ENCODE results near the gene ZNF286A. TPM values are rescaled to one million over a fixed set of nuclear protein-coding genes. Genes with fewer than 3 reads are reported as not detected.

ZNF286A gene
- total and polyA plus RNA-seq, 2 of the 13 experiments (the other 11 are each of a cell fraction or from before 2014, with no cell fraction given) = 12.7 to 38.8 TPM

DNA sequence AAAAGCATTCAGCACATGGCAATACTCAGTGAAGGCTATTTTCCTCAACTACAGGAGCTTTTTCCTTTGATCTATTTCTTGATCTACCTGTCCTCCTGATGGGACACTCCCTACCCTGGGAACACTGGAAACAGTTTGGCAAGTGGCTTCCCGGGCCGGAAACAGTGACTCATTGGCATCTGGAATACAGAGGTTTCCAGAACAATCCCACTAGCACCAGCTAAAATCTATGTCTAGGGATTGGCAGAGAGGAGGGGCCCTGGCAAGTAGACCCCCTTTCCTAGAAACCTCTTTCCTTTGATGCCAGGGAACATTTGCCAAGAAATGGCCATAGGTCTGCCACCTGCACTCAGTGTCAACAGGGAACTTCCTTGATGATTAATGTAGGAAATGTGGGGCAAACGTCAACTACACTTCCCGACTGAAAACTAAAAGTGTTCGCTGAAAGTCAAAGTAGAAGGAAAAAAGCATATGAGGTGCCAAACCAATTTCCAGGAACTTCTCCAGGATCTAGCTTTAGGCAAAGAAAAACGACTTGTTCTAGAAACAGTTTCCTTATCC is 49.6 kb upstream of the ZNF286A start:
- Histone ChIP-seq H3K4me1 (ENCODE audit: insufficient read depth, low read length) (peaks cover 19% of the 10 kb centered on the region), H2AFZ (ENCODE audit: low read length) (no peak overlapping the region), H3K36me3 (replicated peaks in 1 of 2; ENCODE audit: control insufficient read depth in 1 of 2, insufficient read depth in 2 of 2, low read length in 2 of 2) (no peaks in the 10 kb centered on the region), H3K9me3 (ENCODE audit: low read length) (no peaks in the 10 kb centered on the region), H3K9ac (ENCODE audit: insufficient read depth, low read depth, low read length) (no peak overlapping the region), H3K4me2 (ENCODE audit: low read depth, low read length) (no peak overlapping the region), H3K27ac (ENCODE audit: extremely low read length, insufficient read depth, low read length) (no peak overlapping the region), H3K79me2 (ENCODE audit: insufficient read depth, low read length) (no peaks in the 10 kb centered on the region), H4K20me1 (ENCODE audit: insufficient read depth, low read length) (no peaks in the 10 kb centered on the region), H3K27me3 (ENCODE audit: control insufficient read depth in 1 of 2, insufficient read depth in 2 of 2, low read length in 2 of 2) (no peaks in the 10 kb centered on the region), H3K4me3 (replicated peaks in 1 of 3; ENCODE audit: insufficient read depth in 1 of 3, low read depth in 2 of 3, low read length in 3 of 3) (no peak overlapping the region)
- intact Hi-C loops (cut with micrococcal nuclease; ENCODE audit: unreplicated experiment) = no loop called here
- in situ Hi-C loops (cut with HindIII; ENCODE audit: extremely low pct_ligation_motif_present, low pct_unique_long_range_greater_than_20kb) = no loop called here
- 79% methylated on average over 6 of the region's 6 CpGs for WGBS (ENCODE audit: low lambda C conversion rate)
- ChIA-PET POLR2A (no interaction called here), CTCF (ENCODE audit: low intra/inter-chr PET ratio, low total read pairs) (no interaction called here)
- ATAC-seq = no peak
- BruUV-seq (replicated peaks) = no TSS peak
- no peak for FAIRE-seq
- no peak for DNase-seq (ENCODE audit: low spot score)
- no peak for TF ChIP-seq ZNF75D (CRISPR knock-in tag; IDR thresholded peaks at IDR 0.05; ENCODE audit: borderline replicate concordance)
- TF ChIP-seq NFE2L2 (IDR thresholded peaks at IDR 0.05; ENCODE audit: low read length) = no peak
- TF ChIP-seq, protein P1, sequence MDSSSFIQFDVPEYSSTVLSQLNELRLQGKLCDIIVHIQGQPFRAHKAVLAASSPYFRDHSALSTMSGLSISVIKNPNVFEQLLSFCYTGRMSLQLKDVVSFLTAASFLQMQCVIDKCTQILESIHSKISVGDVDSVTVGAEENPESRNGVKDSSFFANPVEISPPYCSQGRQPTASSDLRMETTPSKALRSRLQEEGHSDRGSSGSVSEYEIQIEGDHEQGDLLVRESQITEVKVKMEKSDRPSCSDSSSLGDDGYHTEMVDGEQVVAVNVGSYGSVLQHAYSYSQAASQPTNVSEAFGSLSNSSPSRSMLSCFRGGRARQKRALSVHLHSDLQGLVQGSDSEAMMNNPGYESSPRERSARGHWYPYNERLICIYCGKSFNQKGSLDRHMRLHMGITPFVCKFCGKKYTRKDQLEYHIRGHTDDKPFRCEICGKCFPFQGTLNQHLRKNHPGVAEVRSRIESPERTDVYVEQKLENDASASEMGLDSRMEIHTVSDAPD (CRISPR knock-in tag; IDR thresholded peaks at IDR 0.05) = no peak
- TF ChIP-seq GATAD2A (CRISPR knock-in tag; IDR thresholded peaks at IDR 0.05) = no peak
- TF ChIP-seq, protein P2, sequence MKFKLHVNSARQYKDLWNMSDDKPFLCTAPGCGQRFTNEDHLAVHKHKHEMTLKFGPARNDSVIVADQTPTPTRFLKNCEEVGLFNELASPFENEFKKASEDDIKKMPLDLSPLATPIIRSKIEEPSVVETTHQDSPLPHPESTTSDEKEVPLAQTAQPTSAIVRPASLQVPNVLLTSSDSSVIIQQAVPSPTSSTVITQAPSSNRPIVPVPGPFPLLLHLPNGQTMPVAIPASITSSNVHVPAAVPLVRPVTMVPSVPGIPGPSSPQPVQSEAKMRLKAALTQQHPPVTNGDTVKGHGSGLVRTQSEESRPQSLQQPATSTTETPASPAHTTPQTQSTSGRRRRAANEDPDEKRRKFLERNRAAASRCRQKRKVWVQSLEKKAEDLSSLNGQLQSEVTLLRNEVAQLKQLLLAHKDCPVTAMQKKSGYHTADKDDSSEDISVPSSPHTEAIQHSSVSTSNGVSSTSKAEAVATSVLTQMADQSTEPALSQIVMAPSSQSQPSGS (CRISPR knock-in tag; IDR thresholded peaks at IDR 0.05) = no peak
- TF ChIP-seq, protein P3, sequence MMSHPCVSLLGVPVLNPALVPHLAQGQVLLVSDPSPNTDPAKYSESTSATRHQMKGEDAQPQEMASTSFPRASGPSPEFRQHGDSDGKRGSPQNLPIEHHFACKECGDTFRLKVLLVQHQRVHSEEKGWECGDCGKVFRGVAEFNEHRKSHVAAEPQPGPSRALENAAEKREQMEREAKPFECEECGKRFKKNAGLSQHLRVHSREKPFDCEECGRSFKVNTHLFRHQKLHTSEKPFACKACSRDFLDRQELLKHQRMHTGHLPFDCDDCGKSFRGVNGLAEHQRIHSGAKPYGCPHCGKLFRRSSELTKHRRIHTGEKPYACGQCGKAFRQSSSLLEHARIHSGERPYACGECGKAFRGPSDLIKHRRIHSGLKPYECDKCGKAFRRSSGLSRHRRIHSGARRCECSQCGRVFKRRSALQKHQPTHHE (CRISPR knock-in tag; IDR thresholded peaks at IDR 0.05; ENCODE audit: borderline replicate concordance) = no peak
- TF ChIP-seq ATF1 (CRISPR knock-in tag; IDR thresholded peaks at IDR 0.05) = no peak
- TF ChIP-seq ZNF230 (CRISPR knock-in tag; IDR thresholded peaks at IDR 0.05) = no peak
- TF ChIP-seq, protein P4, sequence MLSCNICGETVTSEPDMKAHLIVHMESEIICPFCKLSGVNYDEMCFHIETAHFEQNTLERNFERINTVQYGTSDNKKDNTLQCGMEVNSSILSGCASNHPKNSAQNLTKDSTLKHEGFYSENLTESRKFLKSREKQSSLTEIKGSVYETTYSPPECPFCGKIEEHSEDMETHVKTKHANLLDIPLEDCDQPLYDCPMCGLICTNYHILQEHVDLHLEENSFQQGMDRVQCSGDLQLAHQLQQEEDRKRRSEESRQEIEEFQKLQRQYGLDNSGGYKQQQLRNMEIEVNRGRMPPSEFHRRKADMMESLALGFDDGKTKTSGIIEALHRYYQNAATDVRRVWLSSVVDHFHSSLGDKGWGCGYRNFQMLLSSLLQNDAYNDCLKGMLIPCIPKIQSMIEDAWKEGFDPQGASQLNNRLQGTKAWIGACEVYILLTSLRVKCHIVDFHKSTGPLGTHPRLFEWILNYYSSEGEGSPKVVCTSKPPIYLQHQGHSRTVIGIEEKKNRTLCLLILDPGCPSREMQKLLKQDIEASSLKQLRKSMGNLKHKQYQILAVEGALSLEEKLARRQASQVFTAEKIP (CRISPR knock-in tag; IDR thresholded peaks at IDR 0.05; ENCODE audit: borderline replicate concordance) = no peak
- TF ChIP-seq SMYD3 (CRISPR knock-in tag; IDR thresholded peaks at IDR 0.05) = no peak
- TF ChIP-seq, protein P5, sequence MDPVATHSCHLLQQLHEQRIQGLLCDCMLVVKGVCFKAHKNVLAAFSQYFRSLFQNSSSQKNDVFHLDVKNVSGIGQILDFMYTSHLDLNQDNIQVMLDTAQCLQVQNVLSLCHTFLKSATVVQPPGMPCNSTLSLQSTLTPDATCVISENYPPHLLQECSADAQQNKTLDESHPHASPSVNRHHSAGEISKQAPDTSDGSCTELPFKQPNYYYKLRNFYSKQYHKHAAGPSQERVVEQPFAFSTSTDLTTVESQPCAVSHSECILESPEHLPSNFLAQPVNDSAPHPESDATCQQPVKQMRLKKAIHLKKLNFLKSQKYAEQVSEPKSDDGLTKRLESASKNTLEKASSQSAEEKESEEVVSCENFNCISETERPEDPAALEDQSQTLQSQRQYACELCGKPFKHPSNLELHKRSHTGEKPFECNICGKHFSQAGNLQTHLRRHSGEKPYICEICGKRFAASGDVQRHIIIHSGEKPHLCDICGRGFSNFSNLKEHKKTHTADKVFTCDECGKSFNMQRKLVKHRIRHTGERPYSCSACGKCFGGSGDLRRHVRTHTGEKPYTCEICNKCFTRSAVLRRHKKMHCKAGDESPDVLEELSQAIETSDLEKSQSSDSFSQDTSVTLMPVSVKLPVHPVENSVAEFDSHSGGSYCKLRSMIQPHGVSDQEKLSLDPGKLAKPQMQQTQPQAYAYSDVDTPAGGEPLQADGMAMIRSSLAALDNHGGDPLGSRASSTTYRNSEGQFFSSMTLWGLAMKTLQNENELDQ (CRISPR knock-in tag; IDR thresholded peaks at IDR 0.05; ENCODE audit: borderline replicate concordance) = no peak
- no peak for TF ChIP-seq FOXK2 (IDR thresholded peaks at IDR 0.05)
- no peak for TF ChIP-seq ZNF570 (CRISPR knock-in tag; IDR thresholded peaks at IDR 0.05; ENCODE audit: borderline replicate concordance)
- no peak for TF ChIP-seq SAFB2 (CRISPR knock-in tag; IDR thresholded peaks at IDR 0.05; ENCODE audit: borderline replicate concordance, low read depth)
- TF ChIP-seq, protein P6, sequence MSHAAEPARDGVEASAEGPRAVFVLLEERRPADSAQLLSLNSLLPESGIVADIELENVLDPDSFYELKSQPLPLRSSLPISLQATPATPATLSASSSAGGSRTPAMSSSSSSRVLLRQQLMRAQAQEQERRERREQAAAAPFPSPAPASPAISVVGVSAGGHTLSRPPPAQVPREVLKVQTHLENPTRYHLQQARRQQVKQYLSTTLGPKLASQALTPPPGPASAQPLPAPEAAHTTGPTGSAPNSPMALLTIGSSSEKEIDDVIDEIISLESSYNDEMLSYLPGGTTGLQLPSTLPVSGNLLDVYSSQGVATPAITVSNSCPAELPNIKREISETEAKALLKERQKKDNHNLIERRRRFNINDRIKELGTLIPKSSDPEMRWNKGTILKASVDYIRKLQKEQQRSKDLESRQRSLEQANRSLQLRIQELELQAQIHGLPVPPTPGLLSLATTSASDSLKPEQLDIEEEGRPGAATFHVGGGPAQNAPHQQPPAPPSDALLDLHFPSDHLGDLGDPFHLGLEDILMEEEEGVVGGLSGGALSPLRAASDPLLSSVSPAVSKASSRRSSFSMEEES (CRISPR knock-in tag; IDR thresholded peaks at IDR 0.05) = no peak

Measured in HepG2 (cell line).